Left ventricle myocardium inferior (tissue), 1 donor: ENCODE measurements around the gene DRD3. TPM values are rescaled to one million over a fixed set of nuclear protein-coding genes. Genes with fewer than 3 reads are reported as not detected.

Experiments
- DNase-seq: peaks from one replicate; pipeline ENCODE4 v3.0.0-alpha.2; 2020
- H3K27ac ChIP-seq: fragments of 200-600 bp; replicated peaks from 2 replicates; pipeline ENCODE4 v1.8.0; 2021
- H3K27me3 ChIP-seq: fragments of 200-600 bp; 2 replicates; pipeline ENCODE4 v1.8.0; 2021; ENCODE audit warnings: low read depth
- H3K36me3 ChIP-seq: fragments of 200-600 bp; 2 replicates; pipeline ENCODE4 v1.8.0; 2021
- H3K4me1 ChIP-seq: fragments of 200-600 bp; 2 replicates; pipeline ENCODE4 v1.8.0; 2021
- H3K4me3 ChIP-seq: fragments of 200-600 bp; 2 replicates; pipeline ENCODE4 v1.8.0; 2021; ENCODE audit warnings: mild to moderate bottlenecking, moderate library complexity
- H3K9me3 ChIP-seq: fragments of 200-600 bp; replicated peaks from 2 replicates; pipeline ENCODE4 v1.8.0; 2021
- CTCF ChIP-seq: fragments of 200-600 bp; IDR thresholded peaks from 2 replicates; pipeline ENCODE4 v1.8.0; 2021; ENCODE audit warnings: antibody characterized with exemption, mild to moderate bottlenecking, borderline replicate concordance
- intact Hi-C: fragments of 100-400 bp; cut with micrococcal nuclease; formaldehyde crosslinking; loops from one replicate; pipeline ENCODE4 v1.11.0; 2022
- total RNA-seq: library from RNA; stranded (reverse); fragmentation: NEBNext Ultra II Directional; extraction: Animal tissue kit (Norgen Biotek cat#: 25700); gene quantifications from one replicate; pipeline ENCODE4 v1.2.1, GENCODE V29; 2021
- donor health status: DM: no; HTN: yes; CAD: no; lungs with severe emphysema.

DRD3 gene
- total RNA-seq, 1 donor from 2014 or later, result not detected

GRCh38 chr3:114103858-114104257 lies 75.0 kb downstream of the DRD3 start:
- H3K9me3 ChIP-seq, result no peaks in the 10 kb centered on the region
- no peaks in the 10 kb centered on the region for H3K4me1 ChIP-seq
- peaks cover 11% of the 10 kb centered on the region for H3K27me3 ChIP-seq
- no peak for TF ChIP-seq CTCF
- intact Hi-C loops, result no loop called here
- H3K36me3 ChIP-seq, result no peaks in the 10 kb centered on the region
- H3K4me3 ChIP-seq, result no peak overlapping the region
- no peak for DNase-seq
- no peak overlapping the region for H3K27ac ChIP-seq

GRCh38 chr3:114103181-114103580 lies 75.7 kb downstream of the DRD3 start:
- no peaks in the 10 kb centered on the region for H3K36me3 ChIP-seq
- H3K27ac ChIP-seq, result no peak overlapping the region
- DNase-seq, result no peak
- TF ChIP-seq CTCF, result no peak
- H3K9me3 ChIP-seq, result no peaks in the 10 kb centered on the region
- intact Hi-C loops, result no loop called here
- no peak overlapping the region for H3K4me3 ChIP-seq
- H3K27me3 ChIP-seq, result peaks cover 4% of the 10 kb centered on the region
- H3K4me1 ChIP-seq, result no peaks in the 10 kb centered on the region

- DNase-seq, result no peak
- Histone ChIP-seq H3K27ac (no peak overlapping the region), H3K4me1 (no peaks in the 10 kb centered on the region), H3K36me3 (no peaks in the 10 kb centered on the region), H3K27me3 (no peaks in the 10 kb centered on the region), H3K9me3 (no peaks in the 10 kb centered on the region), H3K4me3 (no peak overlapping the region)
- intact Hi-C loops, result no loop called here
- no peak for TF ChIP-seq CTCF
These were observed 77.8 kb downstream of the DRD3 start for GRCh38 chr3:114101101-114101500.

- H3K4me3 ChIP-seq, result no peak overlapping the region
- DNase-seq, result no peak
- intact Hi-C loops, result no loop called here
- no peaks in the 10 kb centered on the region for H3K27me3 ChIP-seq
- no peak overlapping the region for H3K27ac ChIP-seq
- no peaks in the 10 kb centered on the region for H3K36me3 ChIP-seq
- peaks cover 18% of the 10 kb centered on the region for H3K4me1 ChIP-seq
- no peak for TF ChIP-seq CTCF
- no peaks in the 10 kb centered on the region for H3K9me3 ChIP-seq
These were observed 83.1 kb downstream of the DRD3 start for GRCh38 chr3:114095796-114096195.

GRCh38 chr3:114093596-114093995 lies 85.3 kb downstream of the DRD3 start:
- H3K36me3 ChIP-seq, result no peaks in the 10 kb centered on the region
- no peak overlapping the region for H3K27ac ChIP-seq
- no peaks in the 10 kb centered on the region for H3K9me3 ChIP-seq
- H3K27me3 ChIP-seq, result no peaks in the 10 kb centered on the region
- peaks cover 18% of the 10 kb centered on the region for H3K4me1 ChIP-seq
- no peak for TF ChIP-seq CTCF
- no peak for DNase-seq
- intact Hi-C loops, result no loop called here
- H3K4me3 ChIP-seq, result no peak overlapping the region

GRCh38 chr3:114093016-114093380 lies 85.9 kb downstream of the DRD3 start:
- Histone ChIP-seq H3K27ac (peak overlapping the region; percentile 66), H3K4me1 (peaks cover 18% of the 10 kb centered on the region), H3K4me3 (peak overlapping the region; percentile 30), H3K9me3 (no peaks in the 10 kb centered on the region), H3K36me3 (no peaks in the 10 kb centered on the region), H3K27me3 (no peaks in the 10 kb centered on the region)
- TF ChIP-seq CTCF, result no peak
- intact Hi-C loops, result no loop called here
- no peak for DNase-seq
